RWPE2 (cell line): ENCODE results near the gene ARAP3.

ENCODE experiments used
- ATAC-seq: fragments of 200-7000 bp; cut with Tn5 transposase; 3 replicates; pipeline ENCODE4 v1.9.1; 2021; ENCODE audit warnings: low read depth
- DNase-seq: peaks from one replicate; pipeline ENCODE4 v3.0.0-alpha.2; 2020; ENCODE audit warnings: low spot score
- H3K27ac ChIP-seq: fragments of 450-650 bp; 2 replicates; pipeline ENCODE4 v1.5.1; 2017; ENCODE audit warnings: mild to moderate bottlenecking; ENCODE audit not compliant: poor library complexity, severe bottlenecking
- H3K27me3 ChIP-seq: fragments of 250-450 bp; sonication (Bioruptor Pico); 2 replicates; pipeline ENCODE4 v1.5.1; 2021; ENCODE audit warnings: mild to moderate bottlenecking, moderate library complexity; ENCODE audit not compliant: insufficient read depth, poor library complexity, severe bottlenecking
- H3K36me3 ChIP-seq: fragments of 250-450 bp; sonication (Bioruptor Pico); 2 replicates; pipeline ENCODE4 v1.5.1; 2020; ENCODE audit warnings: low read depth, mild to moderate bottlenecking, moderate library complexity
- H3K4me1 ChIP-seq: fragments of 250-450 bp; sonication (Bioruptor Pico); 2 replicates; pipeline ENCODE4 v1.5.1; 2021; ENCODE audit warnings: mild to moderate bottlenecking, moderate library complexity; ENCODE audit not compliant: insufficient read depth, poor library complexity, severe bottlenecking
- H3K4me3 ChIP-seq: fragments of 250-450 bp; sonication (Bioruptor Pico); 2 replicates; pipeline ENCODE4 v1.5.1; 2021; ENCODE audit warnings: mild to moderate bottlenecking, moderate library complexity; ENCODE audit not compliant: severe bottlenecking
- H3K9me3 ChIP-seq: fragments of 250-450 bp; sonication (Bioruptor Pico); 2 replicates; pipeline ENCODE4 v1.5.1; 2021; ENCODE audit warnings: mild to moderate bottlenecking, moderate library complexity; ENCODE audit not compliant: severe bottlenecking
- TF ChIP-seq, protein P1 (sequence below): fragments of 450-650 bp; IDR thresholded peaks from one replicate; pipeline ENCODE4 v1.5.1; 2017; ENCODE audit warnings: mild to moderate bottlenecking, moderate library complexity; ENCODE audit not compliant: poor library complexity, severe bottlenecking

ARAP3 gene

DNA sequence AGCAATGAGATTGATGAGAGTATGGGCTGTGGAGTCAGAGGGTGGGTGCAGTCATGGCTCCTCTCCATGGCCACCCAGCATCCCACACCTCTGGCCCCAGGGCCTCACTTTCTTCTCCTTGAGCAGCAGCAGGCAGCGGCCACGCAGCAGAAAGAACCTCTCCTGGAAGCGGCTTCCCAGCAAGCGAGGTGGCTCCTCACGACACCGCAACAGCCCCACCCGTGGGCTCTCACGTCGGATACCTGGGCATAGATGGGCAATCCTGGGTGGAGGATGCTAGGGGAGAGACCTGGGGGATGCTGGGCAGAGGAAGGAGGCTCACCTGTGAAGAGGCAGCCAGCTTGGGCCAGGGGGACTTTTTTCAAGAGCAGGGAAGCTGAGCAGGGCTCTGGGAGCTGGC is 25.6 kb downstream of the ARAP3 start:
- Histone ChIP-seq H3K36me3 (peaks cover 22% of the 10 kb centered on the region), H3K9me3 (no peaks in the 10 kb centered on the region), H3K27ac (no peak overlapping the region), H3K4me3 (no peak overlapping the region), H3K4me1 (no peaks in the 10 kb centered on the region), H3K27me3 (no peaks in the 10 kb centered on the region)
- ATAC-seq (no peak), DNase-seq (no peak)
- TF ChIP-seq, protein P1, sequence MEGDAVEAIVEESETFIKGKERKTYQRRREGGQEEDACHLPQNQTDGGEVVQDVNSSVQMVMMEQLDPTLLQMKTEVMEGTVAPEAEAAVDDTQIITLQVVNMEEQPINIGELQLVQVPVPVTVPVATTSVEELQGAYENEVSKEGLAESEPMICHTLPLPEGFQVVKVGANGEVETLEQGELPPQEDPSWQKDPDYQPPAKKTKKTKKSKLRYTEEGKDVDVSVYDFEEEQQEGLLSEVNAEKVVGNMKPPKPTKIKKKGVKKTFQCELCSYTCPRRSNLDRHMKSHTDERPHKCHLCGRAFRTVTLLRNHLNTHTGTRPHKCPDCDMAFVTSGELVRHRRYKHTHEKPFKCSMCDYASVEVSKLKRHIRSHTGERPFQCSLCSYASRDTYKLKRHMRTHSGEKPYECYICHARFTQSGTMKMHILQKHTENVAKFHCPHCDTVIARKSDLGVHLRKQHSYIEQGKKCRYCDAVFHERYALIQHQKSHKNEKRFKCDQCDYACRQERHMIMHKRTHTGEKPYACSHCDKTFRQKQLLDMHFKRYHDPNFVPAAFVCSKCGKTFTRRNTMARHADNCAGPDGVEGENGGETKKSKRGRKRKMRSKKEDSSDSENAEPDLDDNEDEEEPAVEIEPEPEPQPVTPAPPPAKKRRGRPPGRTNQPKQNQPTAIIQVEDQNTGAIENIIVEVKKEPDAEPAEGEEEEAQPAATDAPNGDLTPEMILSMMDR, result no peak

DNA sequence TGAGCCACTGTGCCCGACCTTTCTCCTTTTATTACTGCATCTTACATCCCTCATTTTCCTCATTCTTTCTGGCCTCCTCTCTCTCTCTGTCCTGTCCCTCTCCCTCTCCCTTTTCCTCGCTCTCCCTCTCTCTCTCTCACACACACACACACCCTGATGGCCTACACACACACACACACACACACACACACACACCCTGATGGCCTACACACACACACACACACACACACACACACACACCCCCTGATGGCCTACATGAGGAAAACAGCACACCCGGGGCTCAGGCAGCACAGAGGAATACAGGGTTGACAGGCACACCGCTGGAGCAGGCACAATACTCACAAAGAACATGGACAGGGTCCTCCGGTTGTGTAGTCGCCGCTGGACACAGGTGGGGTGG is 27.0 kb downstream of the ARAP3 start:
- no peak for ATAC-seq
- Histone ChIP-seq H3K36me3 (peaks cover 18% of the 10 kb centered on the region), H3K27ac (no peak overlapping the region), H3K27me3 (no peaks in the 10 kb centered on the region), H3K9me3 (no peaks in the 10 kb centered on the region), H3K4me3 (no peak overlapping the region), H3K4me1 (no peaks in the 10 kb centered on the region)
- TF ChIP-seq, protein P1, result no peak
- DNase-seq, result no peak

DNA sequence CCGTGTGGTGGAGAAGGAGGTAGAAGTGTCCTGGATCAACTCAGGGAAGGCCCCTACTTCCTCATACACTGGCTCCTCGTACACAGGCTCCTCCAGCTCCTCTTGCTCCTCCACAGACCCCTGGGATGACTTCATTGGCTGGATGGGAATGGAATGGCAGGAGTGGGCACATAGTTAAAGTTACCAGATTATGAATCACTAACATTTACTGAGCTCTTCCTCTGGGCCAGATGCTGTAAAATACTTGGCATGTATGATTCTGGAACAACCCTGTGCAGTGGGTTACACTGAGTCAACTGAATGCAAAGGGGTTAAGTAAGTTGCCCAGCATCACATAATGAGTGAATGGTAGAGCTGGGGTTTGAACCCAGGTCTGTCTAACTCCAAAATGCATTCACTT is 27.7 kb downstream of the ARAP3 start:
- no peaks in the 10 kb centered on the region for H3K9me3 ChIP-seq
- peaks cover 18% of the 10 kb centered on the region for H3K36me3 ChIP-seq
- TF ChIP-seq, protein P1, result no peak
- H3K27ac ChIP-seq, result no peak overlapping the region
- no peak overlapping the region for H3K4me3 ChIP-seq
- no peaks in the 10 kb centered on the region for H3K27me3 ChIP-seq
- DNase-seq (no peak), ATAC-seq (no peak; the same call in 2 of the 3 replicates)
- no peaks in the 10 kb centered on the region for H3K4me1 ChIP-seq

DNA sequence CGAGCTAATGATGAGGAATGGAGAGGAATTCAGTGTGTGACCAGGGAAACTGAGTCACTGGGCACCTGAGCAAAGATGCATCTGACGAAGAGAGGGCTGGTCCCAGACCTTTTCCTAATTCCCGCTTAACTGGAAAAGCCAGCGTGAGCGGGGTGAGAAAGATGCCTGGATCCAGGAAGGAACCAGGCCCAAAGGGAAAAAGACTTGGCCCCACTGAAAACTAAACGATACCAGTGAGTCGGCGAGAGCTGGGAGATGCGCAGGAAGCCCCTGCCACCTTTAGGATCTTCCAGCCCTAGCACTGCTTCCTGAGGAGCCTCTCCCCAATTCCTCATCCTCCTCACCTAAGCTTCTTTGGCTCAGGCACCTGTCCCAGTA is 30.3 kb downstream of the ARAP3 start:
- Histone ChIP-seq H3K4me3 (peak overlapping the region; percentile 72), H3K27ac (no peak overlapping the region)

More for the DNA sequence above, 30.3 kb downstream of the ARAP3 start:
- H3K9me3 ChIP-seq, result no peaks in the 10 kb centered on the region
- ATAC-seq (no peak), DNase-seq (no peak)
- TF ChIP-seq, protein P1, result no peak
- H3K27me3 ChIP-seq, result no peaks in the 10 kb centered on the region
- no peaks in the 10 kb centered on the region for H3K4me1 ChIP-seq
- H3K36me3 ChIP-seq, result peaks cover 5% of the 10 kb centered on the region
